GM18861 (cell line): ENCODE results near the gene GIT2.
A peak's percentile ranks its signal among the peaks of the same experiment; 100 is the strongest.
"Not testable (repeated sequence)": the region's sequence is repeated elsewhere in the genome, so short reads cannot be mapped to it uniquely, and the experiment has no call there.

Experiments
- ATAC-seq: cut with Tn5 transposase; IDR thresholded peaks from one replicate; pipeline ENCODE4 v1.9.1; 2021; ENCODE audit not compliant: unreplicated experiment

The GIT2 gene

DNA sequence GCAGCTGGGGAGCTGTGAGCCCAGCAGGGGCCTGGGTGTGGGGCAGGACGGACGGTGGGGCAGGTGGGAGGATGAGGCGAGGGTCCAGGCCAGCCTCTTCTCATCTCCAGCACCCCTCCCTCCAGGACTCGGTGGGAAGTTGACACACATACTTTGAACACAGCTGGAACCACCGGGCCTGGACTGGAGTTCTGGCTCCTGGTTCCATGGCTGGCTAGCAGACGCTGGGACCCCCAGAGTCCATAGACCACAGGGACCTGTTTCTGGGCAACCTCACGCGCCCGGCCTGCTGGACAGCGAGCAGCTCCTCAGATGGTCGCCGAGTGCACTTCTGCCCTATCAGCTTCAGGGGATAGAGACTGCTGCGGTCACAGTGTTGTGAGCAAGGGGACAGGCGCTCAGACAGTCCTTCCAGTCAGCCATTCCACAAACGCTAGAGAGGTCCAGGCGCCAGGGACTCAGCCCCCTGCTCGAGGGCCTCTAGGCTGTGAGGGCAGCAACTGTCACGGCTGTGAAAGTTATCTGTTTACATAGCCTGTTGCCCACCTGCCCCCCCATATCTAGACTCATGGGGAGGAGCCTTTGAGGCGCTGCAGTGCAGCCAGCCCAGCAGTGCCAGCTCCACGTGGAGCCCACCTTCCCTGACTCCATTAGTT is 70.9 kb downstream of the GIT2 start:
- ATAC-seq: no peak

GRCh38 chr12:109923481-109924245 is 72.5 kb downstream of the GIT2 start:
- no peak for ATAC-seq

- no peak for ATAC-seq
Observed at GRCh38 chr12:109923038-109923437, 73.1 kb downstream of the GIT2 start.

- ATAC-seq: no peak
Observed at GRCh38 chr12:109921982-109922381, 74.2 kb downstream of the GIT2 start.

DNA sequence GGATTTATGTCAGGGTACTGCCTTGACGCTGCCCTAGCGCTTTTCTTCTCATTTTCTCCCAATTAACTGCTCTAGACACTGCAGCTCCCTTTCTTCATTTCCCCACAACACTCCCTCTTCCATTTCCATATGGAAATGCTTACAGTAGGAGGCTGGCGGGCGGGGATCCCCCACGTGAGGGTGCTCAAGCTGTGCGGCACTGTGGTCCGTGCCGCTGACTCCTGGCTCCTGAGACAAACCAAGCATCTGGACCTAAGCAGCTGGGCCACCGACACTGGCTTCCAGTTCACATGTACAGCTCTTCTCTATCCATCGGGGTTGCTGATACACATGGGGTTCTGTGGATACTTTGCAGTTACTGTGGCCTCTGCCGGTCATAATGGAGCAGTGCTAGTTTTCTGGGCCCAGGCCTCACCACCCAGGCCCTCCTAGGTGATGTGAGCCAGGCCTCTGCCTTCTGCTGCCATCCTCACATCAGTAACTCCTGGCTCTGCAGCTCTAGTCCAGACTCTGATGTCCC is 75.8 kb downstream of the GIT2 start:
- no peak for ATAC-seq

- ATAC-seq: no peak
Observed at GRCh38 chr12:109919456-109919855, 76.7 kb downstream of the GIT2 start.

DNA sequence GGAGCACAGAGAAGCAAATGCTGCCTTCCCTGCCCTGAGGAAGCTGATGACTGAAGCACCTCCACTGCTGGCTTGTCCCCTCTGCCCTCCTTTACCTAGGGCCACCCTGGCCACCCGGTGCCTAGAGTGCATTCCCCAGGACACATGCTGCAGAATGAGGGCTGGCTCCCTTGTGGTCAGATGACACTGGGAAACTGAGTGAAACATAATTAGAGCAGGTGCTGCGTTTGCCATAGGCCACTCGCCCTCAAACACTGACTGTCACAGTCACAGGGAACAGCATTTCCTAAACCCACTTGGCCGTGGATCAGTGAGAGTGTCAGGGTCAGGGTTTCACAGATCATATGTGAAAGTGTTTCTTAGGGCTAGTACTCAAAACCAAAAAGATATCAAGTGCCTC is 80.1 kb downstream of the GIT2 start:
- ATAC-seq: no peak

DNA sequence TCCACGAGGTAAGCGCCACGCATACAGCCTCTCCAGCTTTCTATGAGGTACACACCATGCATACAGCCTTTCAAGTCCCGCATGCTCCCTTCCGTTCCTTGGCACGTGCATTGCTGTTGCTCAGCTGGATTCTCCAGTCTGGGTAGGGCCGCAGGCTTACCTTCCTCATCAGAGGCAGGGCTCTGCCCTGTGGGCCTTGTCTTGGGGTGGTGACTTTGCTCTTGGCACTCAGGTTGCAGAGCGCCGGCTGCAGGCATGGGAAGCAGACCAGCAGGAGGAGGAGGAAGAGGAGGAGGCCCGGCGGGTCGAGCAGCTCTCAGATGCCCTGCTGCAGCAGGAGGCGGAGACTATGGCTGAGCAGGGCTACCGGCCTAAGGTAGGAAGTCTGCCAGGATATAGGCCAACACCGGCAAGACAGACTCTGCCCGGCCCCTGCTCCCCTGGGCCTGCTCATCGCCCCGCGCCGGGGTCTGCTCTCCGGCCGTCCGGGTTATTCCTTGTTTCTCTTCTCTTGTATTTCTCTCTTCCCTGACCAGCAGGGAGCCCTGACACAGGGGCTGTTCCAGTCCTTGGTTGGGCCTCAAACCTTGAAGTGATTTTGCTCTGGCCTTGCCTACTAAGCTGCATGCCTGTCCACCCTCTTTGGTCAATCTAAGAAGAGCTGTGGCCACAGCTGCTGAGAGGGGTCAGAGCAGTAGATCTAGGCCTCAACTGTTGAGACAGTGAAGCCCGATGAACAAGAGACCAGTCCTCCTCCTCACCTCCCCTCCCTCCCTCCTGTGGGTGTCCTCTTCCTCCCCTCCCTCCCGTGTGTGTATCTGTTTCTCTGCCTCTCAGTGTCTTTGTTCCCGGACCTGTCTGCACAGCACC is 80.8 kb downstream of the GIT2 start:
- ATAC-seq: no peak

DNA sequence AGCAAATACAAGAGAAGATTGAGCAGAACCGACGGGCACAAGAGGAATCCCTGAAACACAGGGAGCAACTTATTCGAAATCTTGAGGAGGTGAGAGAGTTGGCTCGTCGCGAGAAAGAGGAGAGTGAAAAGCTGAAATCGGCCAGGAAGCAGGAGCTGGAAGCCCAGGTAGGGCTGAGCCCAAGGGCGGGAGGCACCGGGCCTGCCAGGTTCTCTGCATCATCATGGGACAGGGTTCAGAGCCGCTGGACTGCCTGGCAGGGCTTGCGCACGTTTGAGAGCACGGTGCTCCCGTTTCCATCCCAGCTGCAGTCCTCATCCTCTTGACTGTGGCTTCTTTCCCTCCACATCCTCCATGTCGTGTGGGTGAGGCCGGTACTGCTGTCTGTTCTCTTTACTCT is 81.7 kb downstream of the GIT2 start:
- no peak for ATAC-seq

- ATAC-seq: no peak
Observed at GRCh38 chr12:109912855-109913321, 83.3 kb downstream of the GIT2 start.

GRCh38 chr12:109910969-109911348 is 85.2 kb downstream of the GIT2 start:
- no peak for ATAC-seq

DNA sequence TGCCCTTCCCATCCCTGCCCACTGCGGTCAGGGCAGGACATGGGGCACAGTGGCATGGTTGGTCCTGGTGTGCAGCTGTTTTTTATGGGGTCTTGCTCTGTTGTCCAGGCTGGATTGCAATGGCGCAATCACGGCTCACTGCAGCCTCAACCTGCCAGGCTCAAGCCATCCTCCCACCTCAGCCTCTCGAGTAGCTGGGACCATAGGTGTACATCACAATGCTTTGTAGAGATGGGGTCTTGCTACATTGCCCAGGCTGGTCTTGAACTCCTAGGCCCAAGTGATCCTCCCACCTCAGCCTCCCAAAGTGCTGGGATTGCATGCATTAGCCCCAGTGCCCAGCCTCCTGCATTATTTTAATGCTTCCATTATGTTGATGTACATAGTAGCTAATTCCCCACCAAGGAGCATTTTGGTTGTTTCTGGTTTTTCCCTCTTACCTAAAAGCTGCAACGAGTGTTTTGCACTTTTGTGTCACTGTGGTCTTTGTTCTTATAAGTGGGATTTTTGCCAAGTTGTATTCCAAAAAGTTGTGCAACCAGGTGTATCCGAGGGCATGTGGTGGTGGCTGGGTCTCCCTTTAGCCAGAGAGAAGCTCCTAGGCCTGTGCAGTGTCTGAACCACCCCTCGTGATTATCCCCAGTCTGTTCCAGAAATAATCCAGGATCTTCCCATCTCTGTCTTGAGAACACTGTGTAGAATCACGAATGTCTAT is 85.8 kb downstream of the GIT2 start:
- ATAC-seq: no peak

DNA sequence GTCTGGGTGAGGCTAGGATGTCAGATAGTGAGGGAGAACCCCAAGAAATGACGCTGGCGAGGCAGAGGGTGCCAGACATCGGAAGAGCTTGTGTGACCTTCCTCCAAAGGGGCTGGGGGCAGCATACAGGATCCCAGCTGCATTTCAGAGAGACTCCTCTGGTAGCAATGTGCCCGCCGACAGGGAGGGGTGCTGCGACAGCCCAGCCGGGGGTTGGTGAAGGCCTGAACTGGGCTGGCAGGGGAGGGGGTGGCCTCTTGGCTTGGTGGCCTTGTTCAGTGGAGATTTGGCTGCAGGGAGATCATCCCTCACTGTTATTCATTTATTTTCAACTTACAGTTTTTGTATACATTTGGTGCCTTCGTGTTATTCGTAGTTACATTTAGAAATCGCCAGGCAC is 90.9 kb downstream of the GIT2 start:
- no peak for ATAC-seq

DNA sequence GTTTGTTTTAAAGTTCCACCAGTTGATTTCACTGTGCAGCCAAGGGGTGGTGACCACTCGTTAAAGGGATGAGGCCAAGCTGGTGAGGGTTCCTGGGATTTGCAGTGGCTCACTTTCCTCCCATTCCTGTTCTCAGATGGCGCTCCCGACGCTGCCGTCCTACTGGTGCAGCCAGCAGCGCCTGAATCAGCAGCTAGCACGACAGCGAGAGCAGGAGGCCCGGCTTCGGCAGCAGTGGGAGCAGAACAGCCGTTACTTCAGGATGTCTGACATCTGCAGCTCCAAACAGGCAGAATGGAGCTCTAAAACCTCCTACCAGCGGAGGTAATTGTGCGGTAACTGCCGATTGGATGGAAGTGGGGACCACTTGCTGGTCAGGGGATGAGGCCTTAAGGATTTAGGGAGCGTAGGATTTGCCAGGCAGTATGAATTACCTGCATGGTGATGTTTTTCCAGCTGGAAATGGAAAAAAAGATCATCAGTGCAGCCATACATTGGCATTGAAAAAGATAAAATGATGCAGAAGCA is 93.2 kb downstream of the GIT2 start:
- no peak for ATAC-seq

DNA sequence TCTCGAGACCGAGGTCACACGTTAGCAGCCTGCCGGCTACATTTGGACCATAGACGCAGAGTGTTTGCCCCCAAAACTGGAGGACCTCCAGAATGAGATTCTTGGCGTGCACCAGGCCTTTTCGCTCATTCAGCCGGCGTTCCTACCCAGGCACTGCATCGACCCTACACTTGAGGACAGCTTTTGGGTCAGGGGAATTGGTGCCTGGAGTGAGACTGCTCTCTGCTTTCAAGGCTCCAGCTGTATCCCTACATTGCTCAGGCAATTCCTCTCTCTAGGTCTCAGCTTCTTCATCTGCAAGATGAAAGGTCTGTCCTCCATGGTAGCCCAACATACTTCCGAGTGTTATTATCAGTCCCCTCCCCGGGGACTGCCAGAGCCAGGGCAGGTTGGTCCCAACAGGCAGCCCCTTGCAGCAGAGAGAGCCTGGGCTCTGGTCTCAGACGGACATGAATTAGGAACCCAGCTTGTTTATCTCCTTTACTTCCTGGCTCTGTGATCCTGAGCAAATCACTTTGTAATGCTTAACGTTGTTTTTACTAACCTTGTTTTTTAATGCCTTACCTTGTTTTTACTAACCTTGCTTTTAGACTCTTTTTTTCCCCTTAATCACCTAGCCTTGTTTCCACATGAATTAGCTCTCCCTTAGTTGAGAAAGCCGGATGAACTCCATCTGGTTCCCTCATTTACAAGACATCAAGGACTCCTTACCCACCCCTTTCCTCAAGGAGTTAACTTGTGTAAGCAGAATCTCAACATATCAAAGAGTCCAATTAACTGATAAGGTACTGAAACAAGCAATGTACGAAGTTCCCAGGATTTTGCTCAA is 95.2 kb downstream of the GIT2 start:
- ATAC-seq: no peak

GRCh38 chr12:109899783-109900751 is 96.1 kb downstream of the GIT2 start, which contains the start of gene TCHP:
Gene TCHP (plus strand): TSS chr12:109900274. CDS start chr12:109903027, 2,753 bp downstream.
- peak; percentile 63 for ATAC-seq

GRCh38 chr12:109899345-109899744 is 96.8 kb downstream of the GIT2 start:
- not testable (repeated sequence) for ATAC-seq

DNA sequence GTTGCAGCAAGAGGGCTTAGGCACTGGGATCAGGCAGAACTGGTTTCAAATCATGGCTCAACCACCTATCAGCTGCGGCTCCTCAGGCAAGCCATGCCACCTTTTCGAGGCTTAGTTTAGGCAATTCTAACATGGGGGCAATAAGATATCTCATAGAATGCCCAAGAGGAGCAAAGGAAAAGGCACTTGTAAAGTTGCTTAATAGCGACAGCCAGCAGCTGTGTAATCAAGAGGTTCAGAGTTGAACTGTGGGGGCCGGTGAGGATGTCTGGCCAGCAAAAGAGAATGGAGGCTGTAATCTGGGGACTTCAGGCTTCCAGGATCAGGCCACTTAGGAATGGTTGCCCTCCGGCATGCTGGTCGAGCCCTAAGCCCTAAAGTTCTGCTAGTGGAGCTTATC is 99.1 kb downstream of the GIT2 start:
- ATAC-seq: no peak
